NB4 (cell line): Measurements from ENCODE around the gene ARHGEF4.

Experiments
- DNase-seq: peaks from one replicate; pipeline ENCODE4 v3.0.0; 2010; ENCODE audit warnings: low read depth
- H3K4me3 ChIP-seq: one replicate; pipeline ENCODE4 v1.5.1; 2011; ENCODE audit warnings: mild to moderate bottlenecking, low read depth, low read length, moderate library complexity
- MYC ChIP-seq: IDR thresholded peaks from 2 replicates; pipeline ENCODE4 v1.6.1; 2011; ENCODE audit warnings: low read depth, low read length
- POLR2A ChIP-seq: IDR thresholded peaks from 2 replicates; pipeline ENCODE4 v1.6.1; 2011; ENCODE audit warnings: mild to moderate bottlenecking; ENCODE audit not compliant: insufficient read length; ENCODE audit errors: extremely low read depth
- TF ChIP-seq, protein P1 (sequence below): IDR thresholded peaks from 2 replicates; pipeline ENCODE4 v1.6.1; 2011; ENCODE audit warnings: low read depth, low read length
- TF ChIP-seq, protein P2 (sequence below): IDR thresholded peaks from one replicate; pipeline ENCODE4 v1.5.1; 2012; ENCODE audit warnings: low read depth, low read length

Gene ARHGEF4

DNA sequence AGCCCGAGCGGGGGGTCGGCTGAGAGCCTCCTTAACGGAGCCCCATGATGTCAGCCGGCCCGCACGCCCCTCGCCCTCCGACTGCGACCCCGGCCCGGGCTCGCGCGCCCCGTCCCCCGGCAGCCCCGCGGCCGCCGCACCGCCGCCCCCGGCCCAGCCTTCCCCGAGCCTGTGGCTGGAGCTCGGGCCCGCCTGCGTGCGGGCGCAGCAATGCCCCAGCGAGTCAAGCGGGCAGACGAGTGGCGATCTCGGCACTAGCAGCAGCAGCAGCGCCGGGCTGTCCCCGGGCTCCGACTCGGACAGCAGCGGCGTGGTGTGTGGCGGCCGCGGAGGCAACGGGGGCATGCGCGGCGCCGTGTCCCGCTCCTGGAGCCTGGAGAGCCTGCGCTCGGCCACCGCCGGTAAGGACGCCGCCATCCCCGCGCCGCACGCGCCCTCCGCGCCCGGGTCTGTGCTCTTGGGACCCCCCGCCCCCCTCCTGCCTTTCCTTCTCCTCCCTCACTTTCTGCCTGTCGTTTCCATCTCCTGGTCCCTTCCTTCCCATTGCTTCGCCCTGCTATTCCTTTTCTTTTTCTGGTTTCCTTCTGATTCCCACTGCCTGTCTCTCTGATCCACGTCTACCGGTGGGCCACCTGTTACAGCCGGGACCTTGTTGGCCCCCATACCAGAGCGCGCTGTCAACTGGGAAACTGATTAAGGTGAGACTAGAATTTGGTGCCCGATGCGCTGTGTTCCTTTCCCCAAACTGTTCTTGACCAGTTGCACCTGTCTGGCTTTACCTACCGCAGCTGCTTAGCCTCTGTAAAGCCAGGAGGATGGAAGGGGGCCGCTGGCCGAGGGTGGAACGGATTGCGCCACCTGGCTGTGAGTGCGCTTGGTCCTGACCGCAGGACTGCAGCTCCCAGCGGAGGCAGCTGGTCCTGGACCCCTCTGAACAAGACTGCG lies 127.4 kb downstream of the ARHGEF4 start:
- H3K4me3 ChIP-seq, result no peak overlapping the region
- TF ChIP-seq, protein P1, sequence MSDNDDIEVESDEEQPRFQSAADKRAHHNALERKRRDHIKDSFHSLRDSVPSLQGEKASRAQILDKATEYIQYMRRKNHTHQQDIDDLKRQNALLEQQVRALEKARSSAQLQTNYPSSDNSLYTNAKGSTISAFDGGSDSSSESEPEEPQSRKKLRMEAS, result no peak
- TF ChIP-seq POLR2A (no peak), MYC (no peak)
- TF ChIP-seq, protein P2, sequence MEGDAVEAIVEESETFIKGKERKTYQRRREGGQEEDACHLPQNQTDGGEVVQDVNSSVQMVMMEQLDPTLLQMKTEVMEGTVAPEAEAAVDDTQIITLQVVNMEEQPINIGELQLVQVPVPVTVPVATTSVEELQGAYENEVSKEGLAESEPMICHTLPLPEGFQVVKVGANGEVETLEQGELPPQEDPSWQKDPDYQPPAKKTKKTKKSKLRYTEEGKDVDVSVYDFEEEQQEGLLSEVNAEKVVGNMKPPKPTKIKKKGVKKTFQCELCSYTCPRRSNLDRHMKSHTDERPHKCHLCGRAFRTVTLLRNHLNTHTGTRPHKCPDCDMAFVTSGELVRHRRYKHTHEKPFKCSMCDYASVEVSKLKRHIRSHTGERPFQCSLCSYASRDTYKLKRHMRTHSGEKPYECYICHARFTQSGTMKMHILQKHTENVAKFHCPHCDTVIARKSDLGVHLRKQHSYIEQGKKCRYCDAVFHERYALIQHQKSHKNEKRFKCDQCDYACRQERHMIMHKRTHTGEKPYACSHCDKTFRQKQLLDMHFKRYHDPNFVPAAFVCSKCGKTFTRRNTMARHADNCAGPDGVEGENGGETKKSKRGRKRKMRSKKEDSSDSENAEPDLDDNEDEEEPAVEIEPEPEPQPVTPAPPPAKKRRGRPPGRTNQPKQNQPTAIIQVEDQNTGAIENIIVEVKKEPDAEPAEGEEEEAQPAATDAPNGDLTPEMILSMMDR, result peak; percentile 25
- DNase-seq, result peak; percentile 25

DNA sequence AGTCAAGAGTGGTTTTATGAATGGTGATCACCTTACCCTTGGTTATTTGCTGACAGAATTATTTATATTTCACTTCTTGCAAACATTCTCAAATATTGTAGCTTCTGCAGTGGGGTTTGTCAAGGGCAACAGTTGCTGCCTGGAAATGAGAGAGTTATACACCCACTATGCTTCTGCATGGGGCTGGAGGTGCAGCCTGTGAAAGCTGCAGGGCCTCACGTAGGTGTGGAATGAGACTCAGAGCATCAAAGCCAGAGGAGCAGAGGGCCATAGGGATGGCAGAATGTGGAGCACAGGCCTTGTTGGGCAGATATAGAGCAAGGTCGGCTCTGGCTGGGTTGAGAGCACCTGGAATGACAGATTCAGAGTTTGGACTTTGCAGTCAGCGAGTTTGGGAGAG lies 128.2 kb downstream of the ARHGEF4 start:
- H3K4me3 ChIP-seq, result no peak overlapping the region
- TF ChIP-seq, protein P2, result no peak
- TF ChIP-seq POLR2A (no peak), MYC (no peak)
- TF ChIP-seq, protein P1, result no peak
- DNase-seq, result no peak

DNA sequence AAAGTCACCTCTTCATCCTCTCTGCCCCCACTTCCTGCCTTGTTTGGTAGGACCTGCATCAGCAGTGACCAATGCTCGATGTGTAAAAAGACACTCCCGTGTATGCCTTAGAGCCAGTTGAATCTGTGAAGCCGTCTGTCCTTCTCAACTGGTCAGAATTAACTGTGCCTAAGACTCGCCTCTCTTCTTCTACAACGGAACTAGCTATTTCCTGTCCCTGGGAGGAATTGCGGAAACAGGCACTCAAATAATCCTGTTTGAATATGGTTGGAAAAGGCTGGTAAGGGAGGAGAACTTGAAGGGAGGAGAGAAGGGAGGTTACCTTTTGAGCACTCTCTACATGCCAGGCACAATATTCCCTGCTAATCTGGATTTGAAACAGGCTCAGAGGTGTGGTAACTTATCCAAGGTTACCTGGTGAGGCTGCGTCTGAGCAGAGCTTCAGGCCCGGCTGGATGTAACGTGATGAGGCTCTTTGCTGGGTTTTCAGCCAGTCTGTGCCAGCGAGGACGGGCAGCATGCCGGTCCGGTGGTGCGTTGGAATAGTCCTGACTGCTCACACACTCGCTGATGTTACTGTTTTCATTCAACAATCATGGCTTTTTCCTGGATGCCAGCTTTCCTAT lies 129.5 kb downstream of the ARHGEF4 start:
- no peak for DNase-seq
- no peak overlapping the region for H3K4me3 ChIP-seq
- TF ChIP-seq, protein P1, result no peak
- TF ChIP-seq MYC (no peak), POLR2A (no peak)
- TF ChIP-seq, protein P2, result no peak

DNA sequence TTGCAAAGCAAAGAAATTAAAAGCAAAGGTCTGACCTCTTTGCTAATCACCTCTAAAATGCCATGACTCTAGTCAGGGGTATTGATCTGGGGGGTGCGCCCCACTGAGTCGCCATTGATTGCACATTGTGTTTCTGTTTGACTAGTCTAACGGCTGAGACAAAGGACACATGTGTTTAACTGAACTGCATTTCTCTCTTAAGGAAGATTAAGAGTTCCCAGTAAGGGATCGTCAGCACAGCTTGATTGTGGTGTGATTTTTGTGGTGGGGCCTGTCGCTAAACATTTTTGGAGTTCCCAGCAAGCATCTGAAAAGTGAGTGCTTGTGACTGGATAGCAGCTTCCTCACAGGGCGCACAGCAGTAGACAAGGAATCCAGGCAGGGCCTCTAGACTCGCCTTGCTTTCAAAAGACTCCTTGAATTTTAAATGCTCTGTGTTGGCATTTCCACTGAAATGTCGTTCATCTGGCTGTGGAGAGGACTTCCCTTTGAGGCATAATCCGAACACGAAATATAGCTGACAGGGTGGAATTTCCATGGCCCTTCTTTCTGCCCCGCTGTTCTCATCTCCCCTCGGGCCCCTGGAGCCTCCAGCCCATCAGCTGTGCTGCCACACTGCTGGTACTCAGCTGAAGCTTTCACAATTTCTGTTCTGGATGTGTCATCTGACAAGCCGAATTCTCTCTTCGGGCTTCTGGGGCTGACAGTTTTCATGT lies 130.2 kb downstream of the ARHGEF4 start:
- H3K4me3 ChIP-seq, result no peak overlapping the region
- TF ChIP-seq, protein P2, result no peak
- TF ChIP-seq POLR2A (no peak), MYC (no peak)
- TF ChIP-seq, protein P1, result no peak
- DNase-seq, result no peak

DNA sequence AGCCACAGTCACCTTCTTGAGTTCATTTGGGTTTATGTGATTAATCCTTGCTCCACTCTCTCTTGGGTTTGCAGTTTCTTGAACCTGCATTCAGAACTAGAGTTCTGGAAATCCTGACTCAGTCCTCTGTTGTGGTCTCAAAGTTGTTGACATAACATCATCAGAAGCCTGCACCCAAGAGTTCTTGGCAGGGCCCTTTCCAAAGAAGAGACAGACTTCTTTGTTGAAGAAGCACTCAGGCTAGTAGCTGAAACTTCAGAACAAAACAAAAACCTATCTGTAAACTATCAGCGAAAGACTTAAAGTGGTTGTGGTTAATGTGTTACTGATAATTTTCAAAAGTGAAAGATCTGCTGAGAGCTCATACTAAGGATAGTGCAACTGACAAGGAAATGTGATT lies 135.7 kb downstream of the ARHGEF4 start:
- no peak overlapping the region for H3K4me3 ChIP-seq
- TF ChIP-seq, protein P1, result no peak
- TF ChIP-seq POLR2A (no peak), MYC (no peak)
- TF ChIP-seq, protein P2, result no peak
- DNase-seq, result no peak
